Measurements from ENCODE around the gene CACNG4. TPM values are rescaled to one million over a fixed set of nuclear protein-coding genes. Genes with fewer than 3 reads are reported as not detected.

The CACNG4 gene
- total and polyA plus RNA-seq, 10 donors, result not detected

- H3K27ac ChIP-seq, result no peak overlapping the region
- H3K27me3 ChIP-seq (replicated peaks in 1 of 7), result peaks cover 2 to 95% (median 51%) of the 10 kb centered on the region in 7 donors
Observed at GRCh38 chr17:66964930-66965800, 658 bp downstream of the CACNG4 start.

GRCh38 chr17:66965801-66966262 lies 1.3 kb downstream of the CACNG4 start:
- peak overlapping the region in 7 of 8 donors; percentile 34 to 67 (median 36) for H3K4me3 ChIP-seq
- TF ChIP-seq CTCF (IDR thresholded peaks at IDR 0.05 in 8 of 11, conservative IDR thresholded peaks at IDR 0.05 in 3 of 11) (no peak), POLR2AphosphoS5 (IDR thresholded peaks at IDR 0.05) (no peak), POLR2A (IDR thresholded peaks at IDR 0.05) (no peak)

More at GRCh38 chr17:66964930-66965800, 658 bp downstream of the CACNG4 start:
- TF ChIP-seq CTCF (IDR thresholded peaks at IDR 0.05 in 8 of 11, conservative IDR thresholded peaks at IDR 0.05 in 3 of 11) (no peak), POLR2AphosphoS5 (IDR thresholded peaks at IDR 0.05) (no peak)
- Histone ChIP-seq H3K4me3 (peak overlapping the region in 7 of 8 donors; percentile 34 to 67 (median 36)), H3K9me3 (no peaks in the 10 kb centered on the region), H3K36me3 (no peaks in the 10 kb centered on the region), H3K4me1 (peaks cover 5 to 27% (median 20%) of the 10 kb centered on the region in 6 donors)
- 1 to 4% (median 2%) methylated on average over 14 to 92 of the region's 92 CpGs for WGBS, 5 donors
- DNase-seq, result no peak
- intact Hi-C loops (cut with DNase I; ENCODE audit: low total_unique reads), result no loop called here

GRCh38 chr17:66966298-66966697 lies 1.8 kb downstream of the CACNG4 start:
- no peak for TF ChIP-seq POLR2AphosphoS5 (IDR thresholded peaks at IDR 0.05)
- TF ChIP-seq POLR2A (IDR thresholded peaks at IDR 0.05), result no peak
- TF ChIP-seq CTCF (IDR thresholded peaks at IDR 0.05 in 8 of 11, conservative IDR thresholded peaks at IDR 0.05 in 3 of 11), result no peak
- Histone ChIP-seq H3K36me3 (no peaks in the 10 kb centered on the region), H3K9me3 (no peaks in the 10 kb centered on the region), H3K27ac (no peak overlapping the region), H3K4me1 (peaks cover 5 to 27% (median 20%) of the 10 kb centered on the region in 6 donors), H3K4me3 (peak overlapping the region in 3 of 8 donors; percentile 34 to 67 (median 36)), H3K27me3 (replicated peaks in 1 of 7) (peaks cover 2 to 94% (median 51%) of the 10 kb centered on the region in 7 donors)
- intact Hi-C loops (cut with DNase I; ENCODE audit: low total_unique reads), result no loop called here
- DNase-seq, result no peak
- WGBS, 5 donors, result 14 to 24% (median 17%) methylated on average over 11 of the region's 11 CpGs

More at GRCh38 chr17:66965801-66966262, 1.3 kb downstream of the CACNG4 start:
- no peak overlapping the region for H3K27ac ChIP-seq
- 1 to 4% (median 2%) methylated on average over 20 to 36 of the region's 36 CpGs for WGBS, 5 donors
- intact Hi-C loops (cut with DNase I; ENCODE audit: low total_unique reads), result no loop called here
- H3K9me3 ChIP-seq, result no peaks in the 10 kb centered on the region
- no peak for DNase-seq
- H3K36me3 ChIP-seq, result no peaks in the 10 kb centered on the region
- peaks cover 5 to 27% (median 20%) of the 10 kb centered on the region in 6 donors for H3K4me1 ChIP-seq
- peaks cover 2 to 94% (median 51%) of the 10 kb centered on the region in 7 donors for H3K27me3 ChIP-seq (replicated peaks in 1 of 7)

Data from spleen (tissue), 11 donors.